HG03521 (cell line): ENCODE results near the gene LMAN1L.
"Not testable (repeated sequence)": the region's sequence is repeated elsewhere in the genome, so short reads cannot be mapped to it uniquely, and the experiment has no call there.

Experiments used
- ATAC-seq: cut with Tn5 transposase; IDR thresholded peaks from one replicate; pipeline ENCODE4 v1.9.1; 2021; ENCODE audit warnings: mild to moderate bottlenecking, moderate library complexity; ENCODE audit not compliant: unreplicated experiment

The LMAN1L gene

GRCh38 chr15:74782259-74783071, 30.2 kb upstream of the LMAN1L start:
- peak; percentile 17 for ATAC-seq

GRCh38 chr15:74783072-74783807, 29.4 kb upstream of the LMAN1L start:
- ATAC-seq = no peak

DNA sequence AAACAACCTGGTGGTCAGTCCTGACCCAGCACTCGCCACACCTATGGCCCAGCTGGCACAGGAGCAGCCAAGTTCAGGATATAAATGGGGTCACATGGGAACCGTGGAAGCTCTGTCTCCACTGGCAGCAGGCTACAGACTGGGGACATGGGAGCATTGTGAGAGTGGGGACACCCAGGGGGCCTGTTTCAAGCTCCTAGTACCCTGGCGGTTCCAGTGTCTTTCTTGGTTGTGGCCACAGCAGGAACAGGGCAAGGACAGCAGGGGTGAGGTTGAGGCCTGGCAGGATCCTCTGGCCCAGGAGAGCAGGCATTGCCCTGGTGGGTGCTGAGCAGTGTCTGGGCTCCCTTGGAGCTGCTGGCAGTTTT, 28.8 kb upstream of the LMAN1L start:
- ATAC-seq = no peak

- no peak for ATAC-seq
Measured at GRCh38 chr15:74784426-74785193, 28.0 kb upstream of the LMAN1L start.

DNA sequence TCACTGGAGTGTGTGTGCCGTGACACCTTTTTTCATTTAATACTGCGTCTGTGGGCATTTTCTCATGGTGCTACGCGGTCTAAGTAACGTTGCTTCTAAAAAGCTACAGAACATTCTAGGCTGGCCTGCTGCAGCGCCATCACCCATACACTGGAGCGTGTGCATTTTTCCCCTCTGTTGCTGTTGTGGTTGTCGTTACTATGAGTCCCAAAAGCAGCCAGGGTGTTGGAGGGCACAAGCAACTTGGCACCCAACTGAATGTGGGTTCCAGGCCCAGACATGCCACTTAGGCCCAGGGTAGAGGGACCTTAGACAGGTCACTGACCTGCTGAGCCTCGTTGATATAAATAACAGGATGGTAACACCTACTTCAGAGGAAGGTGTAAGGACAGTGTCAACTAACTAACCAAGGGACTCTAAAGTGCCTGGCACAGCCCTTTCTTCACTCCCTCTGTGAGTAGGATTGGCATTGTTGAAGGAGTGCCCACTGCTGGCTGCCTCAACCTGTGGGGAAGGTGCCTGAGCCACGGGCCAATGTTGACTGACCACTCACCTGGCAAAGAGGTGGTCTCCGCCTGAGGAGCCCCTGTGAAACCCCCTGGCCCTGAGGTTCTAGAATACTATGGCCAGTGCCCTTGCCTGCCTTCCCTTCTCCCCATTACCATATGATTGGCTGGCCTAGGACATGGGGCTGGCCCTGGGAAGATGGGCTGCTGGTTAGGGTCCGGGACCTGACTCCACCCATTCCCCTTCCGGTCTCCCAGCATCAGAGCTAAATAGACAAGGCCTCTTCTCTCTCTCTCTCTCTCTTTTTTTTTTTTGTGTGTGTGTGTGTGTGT, 27.2 kb upstream of the LMAN1L start:
- no peak for ATAC-seq

DNA sequence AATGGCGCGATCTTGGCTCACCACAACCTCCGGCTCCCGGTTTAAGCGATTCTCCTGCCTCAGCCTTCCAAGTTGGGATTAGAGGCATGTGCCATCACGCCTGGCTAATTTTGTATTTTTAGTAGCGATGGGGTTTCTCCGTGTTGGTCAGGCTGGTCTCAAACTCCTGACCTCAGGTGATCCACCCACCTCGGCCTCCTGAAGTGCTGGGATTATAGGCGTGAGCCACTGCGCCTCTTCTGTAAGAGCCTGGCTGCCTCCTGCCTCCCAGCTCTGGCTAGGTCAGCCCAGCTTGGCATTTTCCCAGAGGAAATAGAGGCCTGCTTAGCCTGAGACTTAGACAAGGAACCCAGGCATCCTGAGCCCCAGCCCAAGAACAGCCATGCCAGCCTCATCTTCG, 26.6 kb upstream of the LMAN1L start:
- ATAC-seq = not testable (repeated sequence)

DNA sequence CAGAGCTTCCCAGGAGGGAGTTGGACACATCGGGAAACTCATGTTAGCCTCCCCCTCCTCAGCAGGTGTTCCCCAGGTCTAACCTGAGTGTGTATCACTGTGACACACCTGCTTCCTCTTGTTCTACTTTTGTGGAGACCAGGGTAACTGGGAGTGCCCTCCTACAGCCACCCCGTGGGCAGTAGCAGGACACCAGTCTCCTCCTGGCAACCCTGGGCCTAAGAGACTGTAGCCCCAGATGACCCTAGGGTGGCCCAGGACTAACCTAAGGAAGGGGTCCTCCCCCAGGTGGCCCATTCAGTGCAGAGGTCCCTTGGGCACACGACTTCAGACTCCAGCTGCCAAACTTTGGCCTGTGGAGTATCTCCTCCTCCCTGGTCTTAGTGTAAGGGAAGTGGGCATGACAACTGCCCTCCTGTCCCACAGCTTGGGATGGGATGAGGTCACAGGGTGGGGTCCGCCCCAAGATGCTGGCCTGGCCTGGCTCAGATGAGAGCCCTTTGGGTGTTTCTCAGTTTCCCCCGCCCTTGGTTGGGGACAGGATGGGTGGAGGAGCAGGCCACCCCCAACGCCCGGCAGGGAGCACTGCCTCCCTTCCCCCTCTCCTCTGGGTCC, 26.0 kb upstream of the LMAN1L start:
- ATAC-seq = no peak

GRCh38 chr15:74787251-74788041, 25.2 kb upstream of the LMAN1L start:
- ATAC-seq = peak; percentile 48

DNA sequence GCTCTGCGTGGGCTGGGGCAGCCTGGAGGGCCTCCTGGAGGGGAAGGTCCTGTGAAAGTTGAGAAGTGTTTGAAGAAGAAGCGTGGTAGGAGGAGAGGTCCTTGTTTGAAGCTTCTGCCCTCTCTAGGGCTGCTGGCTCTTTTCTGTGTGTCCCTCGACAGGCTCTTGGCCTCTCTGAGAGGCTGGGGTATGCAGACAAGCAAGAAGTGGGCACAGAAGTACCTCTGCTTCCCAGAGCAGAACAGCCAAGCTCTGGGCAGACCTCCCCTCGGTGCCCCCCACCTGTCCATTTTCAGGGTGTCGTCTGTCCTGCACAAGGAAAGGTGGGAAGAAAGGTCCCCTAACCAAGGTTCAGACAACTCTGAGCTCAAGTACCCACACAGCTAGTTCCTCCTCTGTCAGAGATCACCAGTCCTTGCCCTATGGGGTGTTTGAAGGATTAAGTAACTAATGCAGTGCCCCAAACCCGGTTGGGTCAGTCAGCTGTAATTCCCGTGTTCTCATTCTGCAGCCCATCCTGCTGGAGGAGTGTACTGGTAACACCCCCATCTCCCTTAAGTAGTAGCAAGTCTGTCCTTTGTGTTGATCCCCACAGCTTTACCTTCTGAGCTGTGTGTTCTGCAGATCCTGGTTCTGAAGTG, 24.5 kb upstream of the LMAN1L start:
- ATAC-seq = no peak

- ATAC-seq = no peak
Measured at GRCh38 chr15:74788683-74789151, 23.9 kb upstream of the LMAN1L start.

DNA sequence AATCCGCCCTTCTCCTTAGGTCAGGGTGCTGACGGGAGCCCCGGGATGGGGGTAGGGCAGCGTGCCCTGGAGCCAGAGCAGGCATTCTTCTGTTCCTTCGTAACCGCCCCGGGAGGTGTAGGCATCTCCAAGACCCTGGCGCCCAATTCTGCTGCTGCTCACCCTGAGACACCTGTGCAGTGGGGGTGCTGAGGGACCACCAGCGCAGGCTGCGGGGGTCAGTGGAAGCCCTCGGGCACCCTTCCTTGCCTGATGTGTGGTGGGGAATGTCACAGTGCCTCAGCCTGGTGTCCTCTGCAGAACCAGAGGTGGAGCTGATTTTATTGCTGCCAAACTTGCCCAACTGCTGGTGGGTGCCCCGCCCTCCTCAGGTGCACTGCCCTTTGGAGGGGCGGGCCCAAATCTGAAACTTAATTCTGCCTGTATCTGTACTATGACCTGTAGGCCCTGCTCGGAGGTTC, 23.4 kb upstream of the LMAN1L start:
- ATAC-seq = no peak

DNA sequence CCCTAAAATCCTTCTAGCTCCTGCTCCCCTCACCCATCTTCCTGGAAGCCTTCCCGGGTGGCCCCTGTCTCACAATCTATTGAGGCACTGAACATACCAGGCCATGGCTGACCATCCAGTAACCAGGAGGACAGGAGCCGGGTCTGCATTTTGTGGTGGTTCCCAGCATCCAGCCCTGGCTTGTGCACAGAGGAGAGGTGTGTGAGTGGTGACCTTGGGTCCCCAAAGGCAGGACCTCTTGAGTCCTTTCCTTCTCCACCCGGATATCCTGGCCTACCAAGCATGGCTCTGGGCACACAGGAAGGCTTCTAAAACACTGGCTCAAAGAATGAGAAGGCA, 22.9 kb upstream of the LMAN1L start:
- ATAC-seq = no peak

GRCh38 chr15:74790080-74790916, 22.3 kb upstream of the LMAN1L start:
- ATAC-seq = no peak

DNA sequence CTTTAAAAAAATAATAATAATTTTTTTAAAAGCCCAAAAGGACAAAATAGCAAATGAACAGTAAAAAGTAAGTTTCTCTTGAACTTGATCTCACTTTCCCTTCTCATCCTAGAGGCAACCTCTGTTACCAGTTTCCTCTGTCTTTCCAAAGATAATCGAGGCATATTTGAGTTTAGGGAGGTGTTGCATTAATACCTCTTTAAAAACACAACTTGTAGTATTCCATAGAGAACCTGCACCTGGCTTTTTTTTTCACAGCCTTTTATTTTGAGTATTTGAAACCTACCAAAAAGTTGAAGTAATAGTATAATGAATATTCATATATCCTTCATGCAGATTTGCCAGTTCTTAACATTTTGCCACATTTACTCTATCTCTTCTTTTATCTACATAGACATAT, 21.6 kb upstream of the LMAN1L start:
- ATAC-seq = no peak

GRCh38 chr15:74791667-74792066, 21.0 kb upstream of the LMAN1L start:
- ATAC-seq = no peak

GRCh38 chr15:74792227-74793016, 20.2 kb upstream of the LMAN1L start:
- no peak for ATAC-seq
